Stimulated activated CD4-positive, alpha-beta T cell treated with anti-CD3 and anti-CD28 coated beads, Interleukin-1b, Interleukin-23, amount 100 ng/mL, for 24 hours (primary cell): ENCODE results near the gene LRP5.
"Not testable (repeated sequence)": the region's sequence is repeated elsewhere in the genome, so short reads cannot be mapped to it uniquely, and the experiment has no call there.

Experiments used
- DNase-seq, 4 experiments: peaks; one replicate each; pipeline ENCODE4 v3.0.0-alpha.2; 2020; ENCODE audit warnings: low read depth in 4 of 4, low spot score in 1 of 4

LRP5 gene

DNA sequence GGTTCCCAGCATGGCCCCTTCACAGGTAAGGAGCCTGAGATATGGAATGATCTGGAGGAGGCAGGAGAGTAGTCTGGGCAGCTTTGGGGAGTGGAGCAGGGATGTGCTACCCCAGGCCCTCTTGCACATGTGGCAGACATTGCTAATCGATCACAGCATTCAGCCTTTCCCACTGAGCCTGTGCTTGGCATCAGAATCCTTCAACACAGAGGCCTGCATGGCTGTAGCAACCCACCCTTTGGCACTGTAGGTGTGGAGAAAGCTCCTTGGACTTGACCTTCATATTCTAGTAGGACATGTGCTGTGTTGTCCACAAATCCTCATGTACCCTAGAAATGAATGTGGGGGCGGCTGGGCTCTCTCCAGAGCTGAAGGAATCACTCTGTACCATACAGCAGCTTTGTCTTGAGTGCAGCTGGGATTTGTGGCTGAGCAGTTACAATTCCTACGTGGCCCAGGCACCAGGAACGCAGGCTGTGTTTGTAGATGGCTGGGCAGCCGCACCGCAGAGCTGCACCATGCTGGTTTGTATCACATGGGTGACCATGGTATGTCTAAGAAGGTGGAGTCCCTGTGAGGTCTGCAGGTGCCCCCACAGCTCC, 126.4 kb downstream of the LRP5 start:
- no peak for DNase-seq

DNA sequence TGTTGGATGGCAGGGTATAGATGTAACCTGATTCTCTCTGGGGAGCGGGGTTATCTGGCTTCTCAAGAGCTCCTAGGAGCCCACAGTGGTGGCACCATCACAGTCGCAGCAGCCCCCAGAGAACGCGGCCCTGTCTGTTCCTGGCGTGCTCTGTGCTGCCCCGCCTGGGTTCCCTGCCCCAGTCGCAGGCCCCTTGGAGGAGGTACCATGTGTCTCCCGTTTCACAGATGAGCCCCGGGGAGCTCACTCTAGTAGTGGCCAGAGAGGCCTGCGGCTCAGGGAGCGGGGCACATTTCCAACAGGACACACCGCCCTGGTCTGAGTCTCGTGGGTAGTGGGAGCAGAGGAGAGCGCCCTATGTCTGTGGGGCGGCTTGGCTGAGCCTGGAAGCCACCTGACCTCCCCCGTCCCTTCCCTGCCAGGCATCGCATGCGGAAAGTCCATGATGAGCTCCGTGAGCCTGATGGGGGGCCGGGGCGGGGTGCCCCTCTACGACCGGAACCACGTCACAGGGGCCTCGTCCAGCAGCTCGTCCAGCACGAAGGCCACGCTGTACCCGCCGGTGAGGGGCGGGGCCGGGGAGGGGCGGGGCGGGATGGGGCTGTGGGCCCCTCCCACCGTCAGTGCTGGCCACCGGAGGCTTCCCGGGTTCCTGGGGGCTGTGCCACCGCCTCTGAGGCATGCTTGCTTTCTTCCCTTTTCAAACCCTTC, 127.1 kb downstream of the LRP5 start:
- no peak for DNase-seq

DNA sequence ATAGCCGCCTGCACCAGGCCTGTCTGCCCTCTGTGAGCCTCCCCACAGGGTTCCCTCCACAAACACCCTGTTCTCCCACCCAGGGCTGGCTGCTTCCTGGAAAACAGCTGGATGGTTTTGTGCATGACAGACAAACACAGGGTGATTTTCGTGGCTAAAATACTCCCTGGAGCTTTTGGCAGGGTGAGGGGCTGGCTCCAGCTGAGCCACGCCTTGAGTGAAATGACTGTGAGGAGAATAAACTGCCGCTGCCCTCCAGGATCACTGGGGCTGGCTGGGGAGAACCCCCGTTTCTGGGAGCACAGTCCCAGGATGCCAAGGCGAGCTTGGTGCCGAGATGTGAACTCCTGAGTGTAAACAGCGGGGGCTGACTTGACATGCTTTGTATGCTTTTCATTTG, 127.8 kb downstream of the LRP5 start:
- no peak for DNase-seq

DNA sequence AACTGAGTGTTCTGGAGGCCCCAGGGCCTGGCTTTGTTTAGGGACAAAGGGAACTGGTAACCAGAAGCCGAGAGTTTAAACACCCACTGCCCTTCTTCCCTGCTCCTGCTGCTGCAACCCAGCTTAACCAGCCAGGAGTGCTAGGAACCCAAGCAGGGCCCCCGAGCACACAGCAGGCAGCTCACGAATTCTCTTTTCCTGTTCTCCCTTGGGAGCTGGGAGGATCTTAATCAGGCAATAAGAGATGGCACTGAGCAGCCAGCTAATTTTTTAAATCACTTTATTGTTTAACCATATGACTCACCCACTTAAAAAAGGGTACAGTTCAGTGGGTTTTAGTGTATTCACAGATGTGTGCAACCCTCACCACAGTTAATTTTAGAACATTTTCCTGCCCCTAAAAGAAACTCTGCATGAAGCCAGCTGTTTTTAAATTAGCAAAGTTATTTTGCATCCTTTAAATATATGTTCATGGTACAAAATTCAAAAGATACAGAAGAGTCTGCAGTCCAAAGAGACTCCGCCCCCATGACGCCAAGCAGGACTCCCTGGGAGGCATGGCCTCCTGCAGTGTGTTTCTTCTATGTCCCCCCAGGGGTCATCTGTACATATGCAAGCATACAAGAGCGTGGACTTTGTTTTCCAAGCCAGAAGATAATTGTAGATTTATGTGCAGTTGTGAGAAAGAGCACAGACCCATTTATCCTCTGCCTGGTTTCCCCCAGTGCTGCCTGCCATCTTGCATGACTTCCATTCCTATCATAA, 129.3 kb downstream of the LRP5 start:
- no peak for DNase-seq

DNA sequence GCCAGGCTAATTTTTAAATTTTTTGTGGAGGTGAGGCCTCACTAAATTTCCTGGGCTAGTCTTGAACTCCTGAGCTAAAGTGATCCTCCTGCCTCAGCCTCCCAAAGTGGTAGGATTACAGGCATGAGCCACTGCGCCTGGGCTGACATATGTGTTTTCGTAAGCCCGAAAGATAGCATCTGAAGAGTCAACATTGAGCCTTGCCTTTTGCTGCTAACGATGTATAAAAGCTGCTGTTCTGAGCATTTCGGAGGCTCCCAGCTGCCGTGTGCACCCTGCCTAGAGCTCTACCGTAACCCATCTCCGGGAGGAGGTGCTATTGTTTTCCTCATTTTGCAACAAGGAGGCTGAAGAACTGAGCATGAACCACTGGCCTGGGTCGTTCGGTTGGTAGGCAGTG, 130.0 kb downstream of the LRP5 start:
- no peak for DNase-seq

DNA sequence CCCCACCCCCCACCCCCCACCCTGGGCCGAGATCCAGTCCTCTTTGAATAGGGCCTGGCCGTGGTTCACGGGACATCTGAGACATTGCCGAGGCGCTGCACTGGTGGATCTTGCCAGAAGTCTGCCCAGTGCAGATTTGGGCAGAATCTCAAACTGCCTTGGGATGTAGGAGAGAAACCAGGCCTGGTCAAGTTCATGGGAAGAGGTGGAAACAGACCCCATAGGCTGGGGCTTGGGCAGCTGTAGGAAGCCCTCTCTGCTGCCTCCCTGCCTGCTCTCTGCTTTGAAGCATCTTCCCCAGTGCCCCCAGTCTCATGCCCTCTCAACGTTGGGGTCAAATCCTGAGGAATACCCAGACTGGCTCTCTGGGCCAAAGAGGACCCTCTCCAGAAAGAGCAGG, 132.2 kb downstream of the LRP5 start:
- no peak for DNase-seq

DNA sequence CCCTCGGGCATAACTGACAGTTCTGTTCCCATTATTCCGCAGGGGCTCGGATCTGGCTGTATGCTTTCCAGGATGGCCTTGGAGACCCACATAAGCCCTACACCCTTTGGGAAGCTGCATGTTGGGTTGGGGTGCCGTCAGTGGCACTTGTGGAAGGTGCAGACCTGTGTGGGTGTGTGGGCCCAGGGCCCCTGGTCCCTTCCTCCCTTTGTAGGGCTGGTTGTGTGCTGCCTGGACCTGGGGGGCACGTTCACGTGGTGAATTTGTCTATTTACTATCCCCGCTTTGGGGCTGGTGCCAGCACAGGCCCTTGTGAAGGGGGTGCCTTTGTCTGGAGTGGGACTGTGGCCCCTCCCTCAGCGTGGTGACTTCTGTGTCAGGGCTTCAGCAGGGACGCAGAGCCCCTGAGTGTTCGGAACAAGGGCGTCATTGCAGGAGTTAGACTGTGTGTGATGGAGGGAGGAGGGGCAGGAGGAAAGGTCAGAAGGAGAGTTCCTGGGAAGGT, 133.2 kb downstream of the LRP5 start:
- no peak for DNase-seq

DNA sequence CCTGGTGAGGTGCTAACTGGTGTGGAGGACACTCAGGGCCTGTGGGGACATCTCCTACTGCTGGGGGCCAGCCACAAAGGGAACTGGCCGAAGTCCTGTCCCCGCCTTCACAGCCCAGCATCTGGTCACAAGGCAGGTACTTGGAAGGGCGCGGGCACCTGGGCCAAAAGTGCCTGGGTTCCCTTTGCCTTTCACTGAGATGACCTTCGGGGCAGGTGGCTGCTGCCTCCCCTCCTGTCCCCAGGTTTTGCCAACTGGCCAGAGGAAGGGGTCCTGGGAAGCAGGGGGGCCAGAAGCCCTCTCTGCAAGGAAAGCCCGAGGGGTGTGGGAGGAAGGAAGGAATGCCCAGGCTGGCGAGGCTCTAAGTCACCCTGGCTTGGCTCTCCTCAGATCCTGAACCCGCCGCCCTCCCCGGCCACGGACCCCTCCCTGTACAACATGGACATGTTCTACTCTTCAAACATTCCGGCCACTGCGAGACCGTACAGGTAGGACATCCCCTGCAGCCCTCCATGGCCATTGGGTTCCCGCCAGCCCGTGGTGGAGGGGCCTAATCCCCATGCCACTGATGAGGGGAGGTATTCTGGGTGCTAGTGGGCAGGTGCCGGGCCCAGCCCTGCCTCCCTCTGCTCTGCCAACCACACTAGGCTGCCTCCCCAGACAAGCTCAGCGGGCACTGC, 133.8 kb downstream of the LRP5 start:
- no peak for DNase-seq

DNA sequence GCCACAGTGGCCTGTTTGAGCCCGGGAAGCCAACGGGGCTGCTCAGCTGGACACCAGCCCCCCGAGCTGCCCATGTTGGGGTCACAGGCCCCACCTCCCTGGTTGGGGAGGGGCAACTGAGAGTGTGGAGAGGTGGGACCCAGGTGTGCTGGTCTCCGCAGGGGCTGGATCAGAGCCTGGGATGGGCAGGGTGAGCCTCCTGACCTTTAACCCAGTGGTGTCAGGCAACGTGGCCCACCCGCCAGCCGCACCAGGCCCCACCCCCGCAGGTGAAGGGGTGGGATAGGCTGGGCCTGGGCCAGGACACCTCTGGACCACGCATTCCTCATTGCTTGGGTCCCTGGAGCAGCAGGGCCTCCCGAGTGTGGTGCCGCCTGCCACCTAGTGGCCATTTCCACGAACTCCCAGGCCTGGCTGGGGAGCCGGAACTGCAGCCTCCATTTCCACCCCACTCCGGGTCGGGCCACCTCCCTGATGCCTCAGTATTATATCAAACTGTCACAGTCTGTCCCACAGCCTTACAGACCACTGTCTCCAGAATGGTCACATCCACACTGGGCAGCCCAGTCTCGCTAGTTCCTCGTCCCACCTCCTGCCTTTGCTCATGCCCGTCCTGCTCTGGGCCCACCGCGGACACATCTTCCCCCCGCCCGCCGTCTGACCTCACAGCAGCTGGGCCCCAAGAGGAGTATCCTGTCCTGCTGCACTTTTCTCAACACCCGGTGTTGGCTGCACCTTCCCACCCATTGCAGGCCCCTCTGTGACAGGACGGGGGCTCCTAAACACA, 134.8 kb downstream of the LRP5 start:
- DNase-seq, result peak; percentile 44 to 62 (median 58)

DNA sequence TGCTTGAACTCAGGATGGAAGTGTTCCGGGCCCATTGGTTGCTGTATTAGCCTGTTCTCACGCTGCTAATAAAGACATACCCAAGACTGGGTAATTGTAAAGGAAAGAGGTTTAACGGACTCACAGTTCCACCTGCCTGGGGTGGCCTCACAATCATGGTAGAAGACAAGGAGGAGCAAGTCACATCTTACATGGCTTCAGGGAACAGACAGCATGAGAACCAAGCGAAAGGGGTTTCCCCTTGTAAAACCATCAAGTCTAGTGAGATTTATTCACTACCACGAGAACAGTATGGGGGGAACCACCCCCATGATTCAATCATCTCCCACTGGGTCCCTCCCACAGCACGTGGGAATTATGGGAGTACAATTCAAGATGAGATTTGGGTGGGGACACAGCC, 135.5 kb downstream of the LRP5 start:
- not testable (repeated sequence) for DNase-seq

DNA sequence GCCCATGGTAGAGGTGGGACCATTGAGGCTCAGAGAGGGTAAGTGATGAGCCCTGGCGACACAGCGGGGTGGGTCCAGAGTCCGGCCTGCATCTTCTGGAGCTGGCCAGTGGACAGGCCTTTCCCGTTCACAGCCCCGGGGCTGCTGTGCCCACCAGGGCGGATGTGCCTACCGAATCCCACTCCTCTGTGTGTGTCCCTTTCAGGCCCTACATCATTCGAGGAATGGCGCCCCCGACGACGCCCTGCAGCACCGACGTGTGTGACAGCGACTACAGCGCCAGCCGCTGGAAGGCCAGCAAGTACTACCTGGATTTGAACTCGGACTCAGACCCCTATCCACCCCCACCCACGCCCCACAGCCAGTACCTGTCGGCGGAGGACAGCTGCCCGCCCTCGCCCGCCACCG, 136.2 kb downstream of the LRP5 start:
- DNase-seq, result no peak

DNA sequence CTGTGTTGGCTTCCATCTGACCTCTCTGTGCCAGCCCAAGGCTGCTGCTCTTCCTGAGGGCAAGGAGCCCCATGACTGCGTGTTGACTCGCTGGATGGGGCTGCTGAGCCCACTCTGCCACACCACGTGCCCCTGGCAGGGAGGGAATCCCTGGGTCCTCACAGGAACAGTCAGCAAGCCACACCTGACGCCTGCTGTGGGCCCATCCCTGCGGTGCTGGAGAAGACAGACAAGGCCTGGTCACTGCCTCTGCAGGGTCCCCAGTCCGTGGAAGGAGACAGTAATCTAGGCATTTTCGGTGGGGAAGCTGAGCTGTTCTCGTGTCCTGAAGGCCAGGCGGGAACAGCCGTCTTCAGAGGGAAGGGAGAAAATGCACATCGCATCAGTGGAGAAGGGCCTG, 137.6 kb downstream of the LRP5 start:
- DNase-seq, result no peak

DNA sequence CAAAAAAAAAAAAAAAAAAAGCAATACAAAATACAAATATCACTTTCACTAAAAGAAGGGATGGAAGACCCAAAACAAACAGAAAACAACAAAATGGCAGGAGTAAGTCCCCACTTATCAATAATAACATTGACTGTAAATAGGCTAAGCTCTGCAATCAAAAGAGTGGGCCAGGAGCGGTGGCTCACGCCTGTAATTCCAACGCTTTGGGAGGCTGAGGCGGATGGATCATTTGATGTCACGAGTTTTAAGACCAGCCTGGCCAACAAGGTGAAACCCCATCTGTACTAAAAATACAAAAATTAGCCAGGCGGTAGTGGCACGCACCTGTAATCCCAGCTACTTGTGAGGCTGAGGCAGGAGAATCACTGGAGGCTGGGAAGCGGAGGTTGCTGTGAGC, 138.3 kb downstream of the LRP5 start:
- DNase-seq, result no peak

DNA sequence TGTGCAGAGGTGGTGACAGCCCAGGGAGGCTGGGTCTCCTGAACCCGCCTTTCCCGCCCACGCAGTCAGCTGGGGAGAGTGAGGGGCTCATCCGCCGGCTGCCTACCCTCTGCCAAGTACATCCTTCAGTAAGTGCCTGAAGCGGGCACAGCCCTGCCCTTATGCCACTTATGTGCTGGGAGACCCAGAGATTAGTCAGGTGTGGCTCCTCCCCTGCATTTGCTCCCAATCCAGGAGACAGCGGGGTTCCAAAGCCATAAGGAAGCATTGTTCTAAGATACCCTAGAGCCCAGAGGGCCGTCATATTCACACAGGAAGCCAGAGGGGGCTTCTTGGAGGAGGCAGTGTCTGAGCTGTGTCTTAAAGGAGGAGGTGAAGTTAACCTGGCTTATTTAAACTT, 142.4 kb downstream of the LRP5 start:
- no peak for DNase-seq

DNA sequence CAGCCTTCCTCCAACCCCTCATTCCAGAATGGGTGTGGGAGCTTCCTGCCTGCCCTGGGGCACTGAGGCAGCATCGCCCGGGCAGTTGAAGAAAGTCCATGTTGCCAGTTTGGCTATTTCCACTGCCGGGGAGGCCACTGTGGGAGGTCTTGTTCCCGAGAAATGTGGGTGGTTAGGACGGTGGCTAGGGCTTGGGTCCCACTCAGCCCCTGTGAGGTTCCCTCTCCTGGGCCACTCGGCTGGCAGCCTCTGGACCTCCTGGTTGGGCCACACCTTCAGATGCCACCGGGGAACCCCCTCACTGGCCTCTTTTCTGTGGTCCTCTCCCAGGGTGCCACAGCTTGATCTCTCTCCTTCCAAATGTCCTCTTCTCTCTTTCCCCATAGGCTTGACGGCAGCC, 143.1 kb downstream of the LRP5 start:
- no peak for DNase-seq

DNA sequence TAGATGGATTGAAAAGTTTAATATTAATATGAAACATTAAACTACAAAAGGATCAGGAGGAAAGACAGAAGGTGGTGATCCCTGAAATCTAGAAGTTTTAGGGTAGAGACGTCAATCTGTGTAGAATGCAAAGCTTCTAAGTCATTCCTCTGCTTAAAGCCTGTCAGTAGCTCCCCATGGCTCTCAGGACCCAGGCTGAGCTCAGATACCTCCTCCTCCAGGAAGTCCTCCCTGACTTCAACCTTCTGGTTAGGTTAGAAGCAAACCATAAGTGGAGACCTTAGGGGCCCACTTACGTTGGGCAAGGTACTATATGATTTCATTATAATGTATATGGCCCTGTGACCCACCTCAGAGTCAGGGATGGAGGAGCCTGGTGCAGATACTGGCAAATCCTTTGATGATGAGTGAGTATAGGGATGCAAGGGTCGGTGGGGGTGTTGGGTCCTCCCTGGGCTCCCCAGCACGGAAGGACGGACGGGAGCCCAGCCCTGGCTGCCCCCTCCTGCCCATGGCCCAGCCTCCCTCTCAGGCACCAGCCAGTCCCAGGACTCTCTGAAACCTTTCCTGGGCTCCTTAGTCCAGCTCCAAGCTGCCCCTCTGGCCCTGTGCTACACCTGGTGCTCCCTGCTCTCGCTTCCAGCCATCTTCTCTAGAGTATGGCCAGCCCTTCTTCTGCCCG, 145.0 kb downstream of the LRP5 start:
- DNase-seq, result no peak

DNA sequence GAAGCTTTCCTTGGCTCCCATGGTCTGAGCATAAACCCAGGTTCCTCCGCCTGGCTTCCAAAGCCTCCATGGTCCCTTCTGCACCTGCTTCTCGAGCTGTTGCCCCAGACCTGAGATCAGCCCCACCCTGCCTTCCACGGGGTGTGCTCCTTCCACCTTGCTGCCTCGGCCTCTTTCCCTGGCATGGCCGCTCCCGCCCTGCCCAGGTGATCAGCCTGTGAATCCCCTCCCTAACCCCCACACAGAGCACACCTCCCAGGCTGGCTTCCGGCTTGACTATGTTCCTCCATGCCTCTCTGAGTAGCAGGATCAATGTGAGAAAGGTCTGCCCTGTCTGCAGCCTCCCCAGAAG, 145.5 kb downstream of the LRP5 start:
- DNase-seq, result no peak

DNA sequence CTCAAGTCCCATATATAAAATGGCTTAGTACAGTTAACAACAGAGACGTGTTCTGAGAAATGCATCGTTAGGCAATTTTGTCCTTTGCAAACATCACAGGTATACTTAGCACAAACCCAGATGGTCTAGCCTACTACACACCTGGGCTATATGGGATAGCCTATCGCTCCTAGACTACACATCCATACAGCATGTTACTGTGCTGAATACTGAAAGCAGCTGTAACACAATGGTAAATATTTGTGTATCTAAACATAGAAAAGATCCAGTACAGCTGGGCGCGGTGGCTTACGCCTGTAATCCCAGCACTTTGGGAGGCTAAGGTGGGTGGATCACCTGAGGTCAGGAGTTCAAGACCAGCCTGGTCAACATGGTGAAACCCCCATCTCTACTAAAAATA, 145.9 kb downstream of the LRP5 start:
- not testable (repeated sequence) for DNase-seq

DNA sequence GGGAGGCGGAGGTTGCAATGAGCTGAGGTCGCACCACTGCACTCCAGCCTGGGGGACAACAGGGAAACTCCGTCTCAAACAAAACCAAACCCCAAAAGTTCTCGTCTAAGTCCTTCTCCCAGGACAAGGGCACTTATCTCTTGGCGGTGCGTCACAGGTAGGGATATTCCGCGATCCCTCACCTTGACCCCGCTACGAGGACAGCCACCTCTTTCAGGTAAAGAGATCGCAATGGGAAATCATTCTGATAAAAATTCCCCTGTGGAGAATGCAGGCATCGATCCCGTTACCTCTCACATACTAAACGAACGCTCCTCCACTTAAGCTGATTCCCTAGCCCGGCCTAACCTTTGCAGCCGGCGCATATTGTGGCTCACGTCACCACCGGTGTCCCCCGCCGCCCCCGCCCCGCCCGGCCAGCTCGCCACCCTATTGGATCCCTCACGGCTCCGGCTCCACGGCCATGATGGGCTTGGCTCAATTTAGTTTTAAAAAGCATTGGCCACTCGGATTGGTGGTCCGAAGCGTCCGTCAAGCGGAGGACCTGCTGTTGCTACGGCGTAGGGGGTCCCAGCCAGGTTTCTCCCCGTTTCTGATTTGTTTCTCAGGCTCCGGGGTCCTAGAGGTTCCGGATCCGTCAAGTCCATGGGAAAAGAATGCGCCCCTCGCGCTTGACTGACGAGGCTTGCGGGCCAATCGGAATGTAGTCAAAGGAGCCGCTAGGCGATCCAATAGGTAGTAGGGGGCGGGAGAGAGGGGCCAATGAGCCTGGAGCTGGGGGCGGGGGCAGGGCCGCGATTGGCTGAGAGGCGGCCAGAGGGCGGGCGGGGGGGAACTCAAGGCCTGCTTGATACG, 147.7 kb downstream of the LRP5 start:
- peak; percentile 90 to 95 (median 92) for DNase-seq
